GM23338 (cell line): ENCODE results near the gene KNTC1.

ENCODE experiments used
- POLR2AphosphoS5 ChIP-seq: IDR thresholded peaks from 2 replicates; pipeline ENCODE4 v1.6.1; 2016; ENCODE audit warnings: antibody characterized with exemption, low read depth
- REST ChIP-seq: IDR thresholded peaks from one replicate; pipeline ENCODE4 v1.6.1; 2018; ENCODE audit warnings: antibody characterized with exemption; ENCODE audit not compliant: unreplicated experiment
- TF ChIP-seq, protein P1 (sequence below), 2 experiments: fragments of 200-600 bp in 1 of 2; sonication (generic) in 1 of 2; conservative IDR thresholded peaks; 2 replicates each; pipeline versions ENCODE4 v1.5.1 to v1.6.1; 2016 to 2017; ENCODE audit warnings: antibody characterized with exemption in 2 of 2, low read depth in 2 of 2, mild to moderate bottlenecking in 2 of 2, moderate library complexity in 1 of 2

GRCh38 chr12:122515275-122515674 is 11.8 kb upstream of the KNTC1 start:
- TF ChIP-seq REST (no peak), POLR2AphosphoS5 (no peak)
- TF ChIP-seq, protein P1, sequence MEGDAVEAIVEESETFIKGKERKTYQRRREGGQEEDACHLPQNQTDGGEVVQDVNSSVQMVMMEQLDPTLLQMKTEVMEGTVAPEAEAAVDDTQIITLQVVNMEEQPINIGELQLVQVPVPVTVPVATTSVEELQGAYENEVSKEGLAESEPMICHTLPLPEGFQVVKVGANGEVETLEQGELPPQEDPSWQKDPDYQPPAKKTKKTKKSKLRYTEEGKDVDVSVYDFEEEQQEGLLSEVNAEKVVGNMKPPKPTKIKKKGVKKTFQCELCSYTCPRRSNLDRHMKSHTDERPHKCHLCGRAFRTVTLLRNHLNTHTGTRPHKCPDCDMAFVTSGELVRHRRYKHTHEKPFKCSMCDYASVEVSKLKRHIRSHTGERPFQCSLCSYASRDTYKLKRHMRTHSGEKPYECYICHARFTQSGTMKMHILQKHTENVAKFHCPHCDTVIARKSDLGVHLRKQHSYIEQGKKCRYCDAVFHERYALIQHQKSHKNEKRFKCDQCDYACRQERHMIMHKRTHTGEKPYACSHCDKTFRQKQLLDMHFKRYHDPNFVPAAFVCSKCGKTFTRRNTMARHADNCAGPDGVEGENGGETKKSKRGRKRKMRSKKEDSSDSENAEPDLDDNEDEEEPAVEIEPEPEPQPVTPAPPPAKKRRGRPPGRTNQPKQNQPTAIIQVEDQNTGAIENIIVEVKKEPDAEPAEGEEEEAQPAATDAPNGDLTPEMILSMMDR (conservative IDR thresholded peaks at IDR 0.05; ENCODE audit: low read depth in 2 of 2) = no peak
